Effector memory CD8-positive, alpha-beta T cell (primary cell): ENCODE data around the gene UEVLD.
"Not testable (repeated sequence)": the region's sequence is repeated elsewhere in the genome, so short reads cannot be mapped to it uniquely, and the experiment has no call there.

Source experiments
- ATAC-seq: fragments of 150-1000 bp; cut with Tn5 transposase; replicated peaks from 2 replicates; pipeline ENCODE4 v1.10.0; 2021; ENCODE audit warnings: mild to moderate bottlenecking, moderate library complexity
- DNase-seq, 3 experiments: peaks; one replicate each; pipeline ENCODE4 v3.0.0; 2021
- H3K27ac Mint-ChIP-seq, 2 donors: one replicate each; pipeline ENCODE4 v1.8.0; 2022; ENCODE audit warnings: mild to moderate bottlenecking in 2 of 2, mixed read lengths in 2 of 2, moderate library complexity in 2 of 2
- H3K27me3 Mint-ChIP-seq, 2 donors: one replicate each; pipeline ENCODE4 v1.8.0; 2022; ENCODE audit warnings: mixed read lengths in 2 of 2
- H3K36me3 Mint-ChIP-seq: one replicate; pipeline ENCODE4 v1.8.0; 2022; ENCODE audit warnings: mild to moderate bottlenecking, moderate library complexity, mixed read lengths; ENCODE audit not compliant: insufficient read depth
- H3K4me1 Mint-ChIP-seq, 2 donors: one replicate each; pipeline ENCODE4 v1.8.0; 2022; ENCODE audit warnings: low read depth in 2 of 2, mixed read lengths in 2 of 2
- H3K4me3 Mint-ChIP-seq, 2 donors: one replicate each; pipeline ENCODE4 v1.8.0; 2022; ENCODE audit warnings: mild to moderate bottlenecking in 2 of 2, mixed read lengths in 2 of 2, moderate library complexity in 2 of 2
- H3K9me3 Mint-ChIP-seq, 2 donors: one replicate each; pipeline ENCODE4 v1.8.0; 2022; ENCODE audit warnings: mixed read lengths in 2 of 2

Gene UEVLD

DNA sequence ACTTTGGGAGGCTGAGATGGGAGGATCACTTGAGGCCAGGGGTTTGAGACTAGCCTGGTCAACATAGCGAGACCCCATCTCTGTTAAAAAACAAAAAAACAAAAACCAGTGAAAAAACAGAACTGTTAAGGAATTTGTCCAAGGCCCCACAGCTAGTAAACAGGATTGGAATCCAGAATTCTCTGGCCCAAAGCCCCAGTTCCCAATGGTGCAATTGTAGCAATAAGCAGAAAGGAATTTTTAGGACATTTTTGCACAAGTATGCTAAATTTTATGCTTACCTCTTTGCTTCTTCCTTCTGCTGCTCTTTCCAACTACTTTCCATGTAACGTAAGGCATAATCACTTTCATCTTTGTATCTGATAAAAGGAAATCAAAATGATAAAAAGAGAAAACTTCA, 22.7 kb upstream of the UEVLD start:
- no peak for ATAC-seq
- Mint-ChIP-seq H3K27ac (no peak overlapping the region), H3K9me3 (no peaks in the 10 kb centered on the region), H3K36me3 (peaks cover 79% of the 10 kb centered on the region), H3K27me3 (no peaks in the 10 kb centered on the region), H3K4me1 (peaks cover 11 to 22% of the 10 kb centered on the region in 2 donors), H3K4me3 (no peak overlapping the region)
- no peak for DNase-seq

DNA sequence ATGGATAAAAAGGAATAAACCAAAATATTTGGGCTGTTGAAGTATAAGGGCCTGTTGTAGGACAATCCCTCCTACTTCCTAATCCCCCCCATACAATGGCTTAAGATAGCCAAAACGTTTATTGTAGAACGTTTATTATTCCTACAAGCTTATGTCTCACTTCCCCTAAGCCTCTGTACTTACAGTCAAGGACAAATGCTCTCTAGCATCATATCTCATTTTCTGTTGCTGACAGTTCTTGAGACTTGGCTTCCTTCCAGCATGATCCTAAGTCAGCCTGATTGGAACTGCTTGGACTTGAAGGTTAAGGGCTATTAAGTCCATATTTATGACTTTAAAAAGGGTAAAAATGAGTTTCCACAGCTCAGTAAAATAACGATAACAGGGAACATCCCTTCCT, 19.8 kb upstream of the UEVLD start:
- H3K27me3 Mint-ChIP-seq: no peaks in the 10 kb centered on the region
- no peak overlapping the region for H3K4me3 Mint-ChIP-seq
- peaks cover 2% of the 10 kb centered on the region in 2 donors for H3K4me1 Mint-ChIP-seq
- H3K9me3 Mint-ChIP-seq: no peaks in the 10 kb centered on the region
- H3K27ac Mint-ChIP-seq: peak overlapping the region in 1 of 2 donors; percentile 31
- H3K36me3 Mint-ChIP-seq: peaks cover 73% of the 10 kb centered on the region
- DNase-seq: no peak
- ATAC-seq: no peak

GRCh38 chr11:18600915-18601569, 12.5 kb upstream of the UEVLD start:
- Mint-ChIP-seq H3K4me3 (no peak overlapping the region), H3K36me3 (peaks cover 21% of the 10 kb centered on the region), H3K27me3 (no peaks in the 10 kb centered on the region), H3K27ac (peak overlapping the region in 1 of 2 donors; percentile 53), H3K4me1 (no peaks in the 10 kb centered on the region), H3K9me3 (no peaks in the 10 kb centered on the region)
- no peak for DNase-seq
- no peak for ATAC-seq

GRCh38 chr11:18599739-18600230, 11.3 kb upstream of the UEVLD start, which contains the start of gene MISFA:
Gene MISFA (plus strand): TSS chr11:18599789. CDS start chr11:18599929, 140 bp downstream.
- no peaks in the 10 kb centered on the region for H3K9me3 Mint-ChIP-seq
- H3K4me3 Mint-ChIP-seq: no peak within 1 kb of the TSS
- no peaks in the 10 kb centered on the region for H3K4me1 Mint-ChIP-seq
- H3K27ac Mint-ChIP-seq: peak within 1 kb of the TSS in 1 of 2 donors; percentile 14
- H3K27me3 Mint-ChIP-seq: no peaks in the 10 kb centered on the region
- no peak for ATAC-seq
- no peak for DNase-seq
- H3K36me3 Mint-ChIP-seq: peaks cover 9% of the 10 kb centered on the region

GRCh38 chr11:18594999-18595749, 6.6 kb upstream of the UEVLD start:
- H3K4me1 Mint-ChIP-seq: no peaks in the 10 kb centered on the region
- ATAC-seq (no peak), DNase-seq (no peak)
- H3K36me3 Mint-ChIP-seq: no peaks in the 10 kb centered on the region
- H3K9me3 Mint-ChIP-seq: no peaks in the 10 kb centered on the region
- H3K27ac Mint-ChIP-seq: no peak overlapping the region
- H3K27me3 Mint-ChIP-seq: no peaks in the 10 kb centered on the region
- no peak overlapping the region for H3K4me3 Mint-ChIP-seq

- not testable (repeated sequence) for DNase-seq, H3K4me3 Mint-ChIP-seq
Measured at GRCh38 chr11:18594088-18594487, 5.6 kb upstream of the UEVLD start.

GRCh38 chr11:18590571-18590970, 2.0 kb upstream of the UEVLD start:
- H3K27ac Mint-ChIP-seq: no peak overlapping the region
- ATAC-seq: no peak
- H3K4me1 Mint-ChIP-seq: no peaks in the 10 kb centered on the region

More at GRCh38 chr11:18594088-18594487, 5.6 kb upstream of the UEVLD start:
- H3K27me3 Mint-ChIP-seq, H3K36me3 Mint-ChIP-seq, H3K27ac Mint-ChIP-seq, ATAC-seq, H3K9me3 Mint-ChIP-seq, H3K4me1 Mint-ChIP-seq: not testable (repeated sequence)

GRCh38 chr11:18581825-18582224, 6.7 kb downstream of the UEVLD start:
- no peak for ATAC-seq
- Mint-ChIP-seq H3K27me3 (no peaks in the 10 kb centered on the region), H3K27ac (peak overlapping the region; percentile 28 to 72)

More at GRCh38 chr11:18590571-18590970, 2.0 kb upstream of the UEVLD start:
- Mint-ChIP-seq H3K27me3 (no peaks in the 10 kb centered on the region), H3K36me3 (no peaks in the 10 kb centered on the region), H3K9me3 (no peaks in the 10 kb centered on the region), H3K4me3 (no peak overlapping the region)
- no peak for DNase-seq

GRCh38 chr11:18580113-18580766, 8.3 kb downstream of the UEVLD start:
- peak overlapping the region in 1 of 2 donors; percentile 88 for H3K27ac Mint-ChIP-seq
- peaks cover 11% of the 10 kb centered on the region for H3K36me3 Mint-ChIP-seq
- H3K4me3 Mint-ChIP-seq: no peak overlapping the region
- ATAC-seq (no peak), DNase-seq (no peak)
- peaks cover 0 to 11% of the 10 kb centered on the region in 2 donors for H3K4me1 Mint-ChIP-seq
- H3K27me3 Mint-ChIP-seq: no peaks in the 10 kb centered on the region
- no peaks in the 10 kb centered on the region for H3K9me3 Mint-ChIP-seq

More at GRCh38 chr11:18581825-18582224, 6.7 kb downstream of the UEVLD start:
- Mint-ChIP-seq H3K9me3 (no peaks in the 10 kb centered on the region), H3K4me1 (peaks cover 0 to 11% of the 10 kb centered on the region in 2 donors), H3K36me3 (peaks cover 9% of the 10 kb centered on the region), H3K4me3 (no peak overlapping the region)
- no peak for DNase-seq

GRCh38 chr11:18578975-18579598, 9.4 kb downstream of the UEVLD start:
- H3K36me3 Mint-ChIP-seq: peaks cover 13% of the 10 kb centered on the region
- ATAC-seq: peak; percentile 76
- H3K27me3 Mint-ChIP-seq: no peaks in the 10 kb centered on the region
- DNase-seq: no peak
- H3K4me1 Mint-ChIP-seq: peaks cover 0 to 11% of the 10 kb centered on the region in 2 donors
- H3K4me3 Mint-ChIP-seq: peak overlapping the region; percentile 50 to 70
- H3K9me3 Mint-ChIP-seq: no peaks in the 10 kb centered on the region
- peak overlapping the region; percentile 88 to 90 for H3K27ac Mint-ChIP-seq

DNA sequence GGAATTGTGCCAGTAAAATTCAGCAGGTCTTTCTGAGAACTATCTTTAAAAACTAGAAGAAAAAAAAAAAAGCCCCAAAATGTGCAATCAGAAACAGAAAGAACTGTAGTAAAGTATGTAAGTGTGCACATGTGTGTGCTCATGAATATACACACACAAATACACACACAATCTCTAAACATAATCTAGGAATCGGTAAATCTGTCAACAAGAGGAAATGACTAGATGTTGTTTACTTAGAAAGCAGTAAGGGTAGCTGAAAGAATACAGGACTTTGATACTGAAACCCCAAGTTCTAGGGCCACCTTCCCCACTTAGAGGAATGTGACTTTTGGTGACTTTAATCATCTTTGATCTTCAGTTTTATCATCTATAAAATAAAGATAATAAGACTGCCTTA, 13.2 kb downstream of the UEVLD start:
- no peaks in the 10 kb centered on the region for H3K9me3 Mint-ChIP-seq
- H3K27ac Mint-ChIP-seq: peak overlapping the region in 1 of 2 donors; percentile 29
- no peaks in the 10 kb centered on the region for H3K27me3 Mint-ChIP-seq
- DNase-seq: no peak
- peaks cover 20% of the 10 kb centered on the region for H3K36me3 Mint-ChIP-seq
- H3K4me3 Mint-ChIP-seq: no peak overlapping the region
- ATAC-seq: no peak
- peaks cover 7 to 8% of the 10 kb centered on the region in 2 donors for H3K4me1 Mint-ChIP-seq

GRCh38 chr11:18567081-18567480, 21.5 kb downstream of the UEVLD start:
- Mint-ChIP-seq H3K27ac (no peak overlapping the region), H3K9me3 (no peaks in the 10 kb centered on the region)

GRCh38 chr11:18566406-18566805, 22.1 kb downstream of the UEVLD start:
- H3K9me3 Mint-ChIP-seq: no peaks in the 10 kb centered on the region
- no peak overlapping the region for H3K4me3 Mint-ChIP-seq
- no peaks in the 10 kb centered on the region for H3K4me1 Mint-ChIP-seq
- H3K27ac Mint-ChIP-seq: no peak overlapping the region
- DNase-seq (no peak), ATAC-seq (no peak)
- no peaks in the 10 kb centered on the region for H3K27me3 Mint-ChIP-seq
- H3K36me3 Mint-ChIP-seq: peaks cover 30% of the 10 kb centered on the region

More at GRCh38 chr11:18567081-18567480, 21.5 kb downstream of the UEVLD start:
- no peak for DNase-seq
- Mint-ChIP-seq H3K27me3 (no peaks in the 10 kb centered on the region), H3K4me1 (no peaks in the 10 kb centered on the region), H3K4me3 (no peak overlapping the region), H3K36me3 (peaks cover 30% of the 10 kb centered on the region)
- ATAC-seq: no peak
